GM12864 (cell line): ENCODE measurements around the gene NFATC2.

ENCODE experiments used
- DNase-seq: peaks from one replicate; pipeline ENCODE4 v3.0.0-alpha.2; 2011; ENCODE audit warnings: low read depth
- H3K4me3 ChIP-seq: 2 replicates; pipeline ENCODE4 v1.5.1; 2011; ENCODE audit warnings: mild to moderate bottlenecking, low read depth, low read length, control low read depth
- CTCF ChIP-seq: IDR thresholded peaks from 2 replicates; pipeline ENCODE4 v1.5.1; 2011; ENCODE audit warnings: low read depth, mild to moderate bottlenecking, moderate library complexity, low read length, control low read depth, inconsistent platforms; ENCODE audit errors: missing control alignments

NFATC2 gene

GRCh38 chr20:51413857-51414256, 128.7 kb downstream of the NFATC2 start:
- H3K4me3 ChIP-seq = no peak overlapping the region; the same call in 1 of the 2 replicates
- no peak for TF ChIP-seq CTCF
- DNase-seq = peak; percentile 60

GRCh38 chr20:51412951-51413481, 129.5 kb downstream of the NFATC2 start:
- no peak for DNase-seq
- TF ChIP-seq CTCF = no peak
- no peak overlapping the region for H3K4me3 ChIP-seq

GRCh38 chr20:51412333-51412871, 130.1 kb downstream of the NFATC2 start:
- no peak for DNase-seq
- no peak for TF ChIP-seq CTCF
- H3K4me3 ChIP-seq = no peak overlapping the region

- no peak for TF ChIP-seq CTCF
- H3K4me3 ChIP-seq = no peak overlapping the region
- no peak for DNase-seq
Measured at GRCh38 chr20:51411870-51412269, 130.6 kb downstream of the NFATC2 start.

- H3K4me3 ChIP-seq = no peak overlapping the region
- TF ChIP-seq CTCF = no peak
- no peak for DNase-seq
Measured at GRCh38 chr20:51410586-51411325, 131.8 kb downstream of the NFATC2 start.

- DNase-seq = no peak
- TF ChIP-seq CTCF = no peak
- no peak overlapping the region for H3K4me3 ChIP-seq
Measured at GRCh38 chr20:51409192-51409880, 133.2 kb downstream of the NFATC2 start.
